Lower leg skin (tissue), 3 donors: ENCODE results near the gene RPS3.

Source experiments
- CTCF ChIP-seq, 3 donors: fragments of 450-650 bp; IDR thresholded peaks; one replicate each; pipeline ENCODE4 v1.5.1; 2016; ENCODE audit warnings: antibody characterized with exemption in 3 of 3, mild to moderate bottlenecking in 3 of 3, moderate library complexity in 2 of 3
- POLR2A ChIP-seq, 2 donors: fragments of 450-650 bp; IDR thresholded peaks; one replicate each; pipeline ENCODE4 v1.6.1; 2016 to 2017; ENCODE audit warnings: antibody characterized with exemption in 2 of 2, mild to moderate bottlenecking in 1 of 2, moderate library complexity in 1 of 2

DNA sequence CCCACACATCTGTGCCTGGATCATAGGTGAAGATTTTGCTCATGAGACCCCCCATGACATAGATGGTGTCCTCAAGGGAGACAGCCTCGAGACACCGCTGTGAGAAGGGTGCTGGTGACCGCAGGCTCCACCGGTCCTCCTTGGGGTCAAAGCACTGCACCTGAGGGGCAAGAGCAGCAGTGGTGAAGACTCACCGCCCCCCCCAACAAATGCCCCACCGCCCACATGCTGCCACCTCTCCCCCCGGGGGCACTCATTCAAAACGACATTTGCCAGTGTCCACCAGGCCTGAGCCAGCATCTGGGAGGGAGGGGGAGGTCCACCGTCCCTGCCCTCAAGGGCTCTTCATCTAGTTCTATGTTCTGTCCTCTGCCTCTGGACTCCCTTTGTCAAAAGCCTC is 24.4 kb downstream of the RPS3 start:
- no peak for TF ChIP-seq CTCF (IDR thresholded peaks at IDR 0.05)
- no peak for TF ChIP-seq POLR2A (IDR thresholded peaks at IDR 0.05)
